ENCODE results near the gene TBC1D24. TPM values are rescaled to one million over a fixed set of nuclear protein-coding genes. Genes with fewer than 3 reads are reported as not detected.

TBC1D24 gene
- total and polyA plus RNA-seq, 8 donors = 10.8 to 23.7 (median 18.2) TPM

- no peaks in the 10 kb centered on the region for H3K9me3 ChIP-seq
- H3K4me3 ChIP-seq = peak overlapping the region in 2 of 4 donors; percentile 24 to 28
- DNase-seq (peak in 4 of 6 donors; percentile 67 to 80 (median 70)), ATAC-seq (peak; percentile 46 to 65 (median 60)), FAIRE-seq (no peak)
- H3K4me1 ChIP-seq = peaks cover 21 to 34% (median 25%) of the 10 kb centered on the region in 3 donors
- intact Hi-C loops (cut with DNase I) = no loop called here
- peak overlapping the region; percentile 54 to 77 (median 73) for H3K27ac ChIP-seq
- TF ChIP-seq CTCF (IDR thresholded peaks at IDR 0.05) = no peak
- H3K36me3 ChIP-seq = no peaks in the 10 kb centered on the region
- WGBS, 2 donors = 30 to 33% methylated on average over 29 to 32 of the region's 32 CpGs
- H3K27me3 ChIP-seq = no peaks in the 10 kb centered on the region
These were observed 8.0 kb downstream of the TBC1D24 start for GRCh38 chr16:2482708-2483534.

GRCh38 chr16:2483939-2484897, 9.3 kb downstream of the TBC1D24 start:
- peaks cover 18 to 31% (median 25%) of the 10 kb centered on the region in 3 donors for H3K4me1 ChIP-seq
- ATAC-seq = no peak
- intact Hi-C loops (cut with DNase I) = no loop called here
- no peaks in the 10 kb centered on the region for H3K27me3 ChIP-seq
- peak overlapping the region in 1 of 4 donors; percentile 28 for H3K4me3 ChIP-seq
- no peak overlapping the region for H3K27ac ChIP-seq
- no peaks in the 10 kb centered on the region for H3K36me3 ChIP-seq
- peak in 1 of 6 donors; percentile 55 for DNase-seq
- 79 to 84% methylated on average over 16 of the region's 16 CpGs for WGBS, 2 donors
- H3K9me3 ChIP-seq = no peaks in the 10 kb centered on the region
- TF ChIP-seq CTCF (IDR thresholded peaks at IDR 0.05) = no peak
- FAIRE-seq = no peak

- intact Hi-C loops (cut with DNase I) = no loop called here
- FAIRE-seq (no peak), ATAC-seq (no peak), DNase-seq (peak in 1 of 6 donors; percentile 38)
- WGBS, 2 donors = 68 to 69% methylated on average over 13 of the region's 13 CpGs
- H3K36me3 ChIP-seq = no peaks in the 10 kb centered on the region
- no peaks in the 10 kb centered on the region for H3K27me3 ChIP-seq
- H3K27ac ChIP-seq = no peak overlapping the region
- H3K4me1 ChIP-seq = peaks cover 18 to 31% (median 24%) of the 10 kb centered on the region in 3 donors
- no peak for TF ChIP-seq CTCF (IDR thresholded peaks at IDR 0.05)
- H3K9me3 ChIP-seq = no peaks in the 10 kb centered on the region
- no peak overlapping the region for H3K4me3 ChIP-seq
These were observed 10.1 kb downstream of the TBC1D24 start for GRCh38 chr16:2484898-2485508.

GRCh38 chr16:2485811-2486507, 11.0 kb downstream of the TBC1D24 start:
- 71 to 73% methylated on average over 32 to 33 of the region's 33 CpGs for WGBS, 2 donors
- peaks cover 0 to 7% (median 0%) of the 10 kb centered on the region in 3 donors for H3K36me3 ChIP-seq
- DNase-seq (peak in 1 of 6 donors; percentile 60), ATAC-seq (no peak), FAIRE-seq (no peak)
- H3K9me3 ChIP-seq = no peaks in the 10 kb centered on the region
- no peak overlapping the region for H3K27ac ChIP-seq
- no peaks in the 10 kb centered on the region for H3K27me3 ChIP-seq
- no peak for TF ChIP-seq CTCF (IDR thresholded peaks at IDR 0.05)
- peaks cover 15 to 22% (median 18%) of the 10 kb centered on the region in 3 donors for H3K4me1 ChIP-seq
- intact Hi-C loops (cut with DNase I) = no loop called here
- no peak overlapping the region for H3K4me3 ChIP-seq
